GM12892 (cell line): ENCODE measurements around the gene DCANP1.

Experiments used
- DNase-seq: peaks from one replicate; pipeline ENCODE4 v3.0.0; 2011; ENCODE audit not compliant: insufficient read length
- FAIRE-seq: peaks from 2 replicates; lab custom pipeline; 2011; peaks lifted over from hg19 to GRCh38; lab: Jason Lieb, UNC
- POLR2A ChIP-seq: IDR thresholded peaks from 2 replicates; pipeline ENCODE4 v1.6.1; 2011; ENCODE audit warnings: low read depth, low read length, control low read depth
- POLR2AphosphoS5 ChIP-seq: IDR thresholded peaks from 2 replicates; pipeline ENCODE4 v1.6.1; 2011; ENCODE audit warnings: low read depth, low read length, control low read depth
- TAF1 ChIP-seq: IDR thresholded peaks from 2 replicates; pipeline ENCODE4 v1.6.1; 2011; ENCODE audit warnings: low read depth, mild to moderate bottlenecking, control low read depth, low read length, borderline replicate concordance

Gene DCANP1

DNA sequence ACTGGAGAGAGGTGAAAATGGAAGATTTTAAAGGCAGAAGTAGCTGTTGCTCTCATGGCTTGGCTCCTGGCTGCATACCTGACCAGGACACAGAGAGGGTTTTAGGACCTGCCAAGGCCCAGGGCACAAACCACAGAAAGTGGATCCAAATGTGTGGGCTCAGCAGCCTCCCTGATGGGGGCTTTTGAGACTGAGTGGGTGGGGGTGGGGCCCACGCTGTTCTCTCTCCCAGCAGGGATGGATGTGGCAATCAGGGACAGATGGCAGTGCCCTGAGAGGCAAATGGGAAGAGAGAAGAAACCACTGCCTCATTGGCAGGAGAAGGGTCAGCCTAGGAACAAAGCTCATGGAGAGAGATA is 39.9 kb upstream of the DCANP1 start:
- FAIRE-seq = no peak
- TF ChIP-seq POLR2AphosphoS5 (no peak), POLR2A (no peak), TAF1 (no peak)

DNA sequence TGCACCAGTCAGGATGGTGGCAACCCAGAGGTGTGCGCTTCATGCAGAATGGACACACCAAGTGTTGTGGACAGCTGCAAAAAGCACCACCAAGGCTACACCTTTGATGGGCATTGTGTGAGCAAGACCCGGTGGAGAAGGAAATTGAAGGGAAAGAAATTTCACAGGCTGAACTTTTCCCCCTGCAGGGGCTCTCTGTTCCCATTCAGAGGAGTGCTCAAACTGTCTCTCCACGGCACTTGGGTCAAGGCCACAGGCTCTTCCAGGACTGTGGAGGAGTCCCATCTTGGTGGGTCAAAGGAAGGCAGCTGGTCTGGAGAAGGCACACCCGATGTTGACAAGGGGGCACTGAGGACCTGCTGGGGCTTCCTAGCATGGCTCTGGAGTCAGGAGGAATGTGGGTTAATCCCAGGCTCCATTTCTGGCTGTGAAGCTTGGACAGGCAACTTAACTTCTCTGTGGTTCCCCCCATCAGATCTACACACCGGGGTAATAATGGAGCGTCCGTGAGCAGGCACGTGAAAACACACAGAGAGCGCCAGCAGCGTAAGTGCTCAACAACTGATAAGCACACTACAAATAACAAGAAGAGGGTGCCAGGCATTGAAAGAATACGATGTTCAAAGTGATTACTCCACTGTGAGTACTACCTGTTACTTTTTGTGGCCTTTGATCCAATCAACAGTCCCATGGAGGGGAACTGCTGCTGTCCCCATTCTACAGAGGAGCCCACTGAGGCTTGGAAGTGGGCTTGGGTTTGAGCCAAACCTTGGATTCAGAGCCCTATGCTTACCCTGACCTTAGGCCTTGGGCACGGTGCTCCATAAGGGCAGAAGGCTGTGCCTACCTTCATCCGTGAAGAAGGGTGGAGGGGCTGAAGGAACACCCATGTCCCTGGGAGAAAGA is 39.2 kb upstream of the DCANP1 start:
- TF ChIP-seq TAF1 = no peak
- no peak for TF ChIP-seq POLR2AphosphoS5
- no peak for TF ChIP-seq POLR2A
- DNase-seq (no peak), FAIRE-seq (no peak)

More for the DNA sequence above, 39.9 kb upstream of the DCANP1 start:
- DNase-seq = no peak

DNA sequence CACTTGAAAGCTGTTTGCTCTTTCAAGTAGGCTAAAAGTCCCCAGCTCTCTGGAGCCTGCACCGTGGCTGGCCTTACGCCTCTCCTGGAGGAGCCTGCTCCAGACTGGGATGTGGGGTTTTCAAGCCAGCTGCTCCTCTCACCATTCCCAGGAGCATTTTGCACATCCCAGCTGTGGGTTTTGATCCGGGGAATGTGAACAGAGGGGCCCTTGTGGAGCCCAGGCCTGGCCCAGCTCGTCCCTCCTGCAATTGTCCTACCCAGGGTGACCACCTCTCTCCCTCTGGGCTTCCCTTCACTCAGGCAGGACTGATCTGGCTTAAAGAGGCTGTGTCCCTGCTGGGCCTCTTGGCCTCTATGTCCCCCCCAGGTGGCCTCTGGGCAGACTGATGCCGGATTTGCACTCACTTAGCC is 37.5 kb upstream of the DCANP1 start:
- no peak for FAIRE-seq
- no peak for DNase-seq
- TF ChIP-seq POLR2A (no peak), TAF1 (no peak), POLR2AphosphoS5 (no peak)

DNA sequence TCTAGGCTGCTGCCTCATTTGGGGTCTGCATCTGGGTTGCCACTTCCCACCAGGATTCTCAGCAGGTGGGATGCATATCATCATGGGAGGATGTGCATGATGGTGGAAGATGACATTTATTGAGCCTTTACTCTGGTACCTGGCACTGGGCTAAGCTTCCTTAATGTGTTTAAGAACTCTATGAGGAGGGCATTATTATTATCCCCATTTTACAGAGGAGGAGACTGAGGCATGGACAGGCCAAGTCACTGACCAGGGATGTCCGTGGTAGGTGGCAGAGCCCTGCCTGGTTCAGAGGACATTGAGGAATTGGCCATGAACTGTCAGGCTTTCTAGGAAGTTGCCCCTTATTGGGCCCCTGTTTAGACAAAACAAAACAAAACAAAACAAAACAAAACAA is 36.1 kb upstream of the DCANP1 start:
- FAIRE-seq (no peak), DNase-seq (no peak)
- TF ChIP-seq POLR2AphosphoS5 = no peak
- no peak for TF ChIP-seq POLR2A
- no peak for TF ChIP-seq TAF1

DNA sequence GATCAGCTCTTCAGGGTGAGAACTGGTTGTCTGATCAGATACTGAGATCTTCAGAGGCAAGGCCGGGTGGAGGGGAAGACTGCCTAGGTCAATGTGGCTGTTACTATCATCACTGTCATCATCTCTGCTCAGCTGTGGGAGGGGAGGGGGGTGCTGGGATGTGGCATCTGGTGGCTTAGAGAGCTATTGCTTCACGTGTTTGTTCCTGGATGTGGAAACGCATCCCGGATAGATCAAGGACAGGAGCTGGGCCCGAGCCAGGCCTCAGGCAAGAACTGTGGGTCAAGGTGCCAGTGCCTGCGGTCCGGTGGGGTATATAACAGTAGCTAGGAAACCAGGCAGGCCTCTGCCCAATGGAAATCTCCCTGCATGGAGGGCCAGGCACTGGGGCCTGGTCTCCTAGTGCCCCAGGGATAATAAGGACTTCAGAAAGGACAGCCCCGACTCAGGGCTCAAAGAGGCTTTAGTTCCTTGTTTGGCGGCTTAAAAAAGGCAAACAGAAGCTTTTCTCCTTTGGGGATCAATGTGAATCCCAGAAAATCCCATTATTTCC is 35.3 kb upstream of the DCANP1 start:
- no peak for DNase-seq
- FAIRE-seq = no peak
- TF ChIP-seq TAF1 = no peak
- TF ChIP-seq POLR2A = no peak
- TF ChIP-seq POLR2AphosphoS5 = no peak

DNA sequence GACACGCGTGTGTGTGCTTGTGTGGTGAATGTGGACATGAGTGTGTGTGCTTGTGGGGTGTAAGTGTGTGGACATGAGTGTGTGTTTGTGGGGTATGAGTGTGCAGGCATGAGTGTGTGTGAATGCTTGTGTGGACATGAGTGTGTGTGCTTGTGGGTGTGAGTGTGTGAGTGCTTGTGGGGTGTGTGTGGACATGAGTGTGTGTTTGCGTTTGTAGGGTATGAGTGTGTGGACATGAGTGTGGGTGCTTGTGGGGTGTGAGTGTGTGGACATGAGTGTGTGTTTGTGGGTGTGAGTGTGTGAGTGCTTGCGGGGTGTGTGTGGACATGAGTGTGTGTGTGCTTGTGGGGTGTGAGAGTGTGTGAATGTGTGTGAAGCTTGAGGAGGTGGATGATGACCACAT is 34.8 kb upstream of the DCANP1 start:
- no peak for FAIRE-seq
- TF ChIP-seq POLR2A (no peak), POLR2AphosphoS5 (no peak), TAF1 (no peak)
- no peak for DNase-seq

DNA sequence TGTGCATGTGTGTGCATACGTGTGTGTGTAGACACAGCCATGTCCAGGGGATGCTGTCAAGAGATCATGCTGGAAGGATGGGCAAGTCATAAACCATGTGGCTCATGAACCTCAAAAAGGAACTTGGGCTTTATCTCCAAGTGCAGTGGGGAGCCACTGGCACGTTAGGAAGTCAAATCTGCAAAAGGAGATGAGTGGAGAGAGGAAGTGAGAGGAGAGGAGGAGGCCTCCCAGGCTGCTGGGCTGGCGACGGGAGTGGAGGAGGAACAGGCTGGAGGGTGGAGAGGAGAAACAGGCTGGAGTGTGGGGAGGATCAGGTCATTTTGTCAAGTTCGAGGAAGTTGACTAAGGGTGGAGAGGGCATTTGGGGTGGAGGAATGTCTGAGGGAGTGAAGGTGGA is 34.2 kb upstream of the DCANP1 start:
- DNase-seq = no peak
- TF ChIP-seq TAF1 = no peak
- no peak for TF ChIP-seq POLR2A
- TF ChIP-seq POLR2AphosphoS5 = no peak
- no peak for FAIRE-seq

DNA sequence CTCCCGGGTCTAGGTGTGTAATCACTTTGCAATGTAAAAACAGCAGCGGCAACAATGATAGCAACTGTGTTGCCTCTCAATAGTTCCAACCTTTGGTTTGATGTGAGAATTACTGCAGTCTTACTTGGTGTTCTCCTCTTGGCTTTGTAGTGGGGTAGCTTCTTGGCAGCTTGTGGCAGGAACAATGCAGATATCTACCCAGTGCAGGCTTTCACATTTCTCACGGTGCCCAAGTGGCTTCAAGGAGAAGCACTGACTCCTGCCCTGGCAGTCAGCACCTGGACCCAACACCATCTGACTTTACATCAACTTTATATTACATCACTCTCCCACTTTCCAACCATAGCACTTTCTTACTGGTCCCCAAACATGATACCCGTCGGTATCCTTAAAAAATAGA is 33.4 kb upstream of the DCANP1 start:
- DNase-seq = no peak
- TF ChIP-seq POLR2A (no peak), POLR2AphosphoS5 (no peak), TAF1 (no peak)
- FAIRE-seq = no peak

DNA sequence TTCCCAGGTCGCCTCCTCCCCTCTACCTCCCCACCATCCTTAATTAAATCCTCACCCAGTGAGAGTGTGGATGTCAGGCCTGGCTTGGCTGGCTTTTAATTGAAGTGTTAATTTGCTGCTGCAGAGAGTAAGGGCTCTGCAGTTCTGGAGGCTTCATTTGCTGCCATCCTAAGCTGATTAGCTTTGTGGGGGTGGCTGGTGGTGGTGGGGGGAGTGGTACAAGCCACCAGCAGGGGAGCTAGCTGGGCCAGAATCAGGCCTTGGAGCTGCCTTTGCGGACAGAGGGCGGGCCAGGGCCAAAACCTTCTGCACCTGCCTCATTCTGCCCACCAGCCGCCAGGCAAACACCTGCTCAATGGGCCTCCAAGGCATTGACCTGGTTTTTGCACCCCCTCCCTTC is 31.8 kb upstream of the DCANP1 start:
- FAIRE-seq = no peak
- no peak for DNase-seq
- TF ChIP-seq POLR2A (no peak), POLR2AphosphoS5 (no peak), TAF1 (no peak)

DNA sequence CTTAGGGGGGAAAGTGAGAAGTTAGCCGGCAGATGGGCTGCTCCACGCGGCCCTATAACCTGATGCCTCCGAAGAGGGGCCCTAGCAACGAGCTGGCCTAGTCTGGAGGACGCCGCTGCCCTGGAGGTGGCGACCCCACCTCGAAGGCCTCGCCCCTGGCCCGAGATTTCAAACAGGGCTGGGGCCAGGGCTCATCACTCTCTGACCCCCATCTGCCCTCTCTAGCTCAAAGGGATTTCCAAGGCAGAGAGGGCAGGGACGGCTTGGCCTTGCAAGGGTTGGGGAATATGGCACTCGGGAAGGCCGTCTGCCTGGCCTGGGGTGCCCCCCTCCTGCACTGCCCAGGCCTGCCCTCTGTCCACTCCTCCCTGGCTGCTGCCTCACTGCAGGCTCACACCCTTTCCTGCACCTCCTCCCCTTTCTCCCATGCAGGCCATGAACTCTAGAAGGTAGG is 30.5 kb upstream of the DCANP1 start:
- no peak for FAIRE-seq

DNA sequence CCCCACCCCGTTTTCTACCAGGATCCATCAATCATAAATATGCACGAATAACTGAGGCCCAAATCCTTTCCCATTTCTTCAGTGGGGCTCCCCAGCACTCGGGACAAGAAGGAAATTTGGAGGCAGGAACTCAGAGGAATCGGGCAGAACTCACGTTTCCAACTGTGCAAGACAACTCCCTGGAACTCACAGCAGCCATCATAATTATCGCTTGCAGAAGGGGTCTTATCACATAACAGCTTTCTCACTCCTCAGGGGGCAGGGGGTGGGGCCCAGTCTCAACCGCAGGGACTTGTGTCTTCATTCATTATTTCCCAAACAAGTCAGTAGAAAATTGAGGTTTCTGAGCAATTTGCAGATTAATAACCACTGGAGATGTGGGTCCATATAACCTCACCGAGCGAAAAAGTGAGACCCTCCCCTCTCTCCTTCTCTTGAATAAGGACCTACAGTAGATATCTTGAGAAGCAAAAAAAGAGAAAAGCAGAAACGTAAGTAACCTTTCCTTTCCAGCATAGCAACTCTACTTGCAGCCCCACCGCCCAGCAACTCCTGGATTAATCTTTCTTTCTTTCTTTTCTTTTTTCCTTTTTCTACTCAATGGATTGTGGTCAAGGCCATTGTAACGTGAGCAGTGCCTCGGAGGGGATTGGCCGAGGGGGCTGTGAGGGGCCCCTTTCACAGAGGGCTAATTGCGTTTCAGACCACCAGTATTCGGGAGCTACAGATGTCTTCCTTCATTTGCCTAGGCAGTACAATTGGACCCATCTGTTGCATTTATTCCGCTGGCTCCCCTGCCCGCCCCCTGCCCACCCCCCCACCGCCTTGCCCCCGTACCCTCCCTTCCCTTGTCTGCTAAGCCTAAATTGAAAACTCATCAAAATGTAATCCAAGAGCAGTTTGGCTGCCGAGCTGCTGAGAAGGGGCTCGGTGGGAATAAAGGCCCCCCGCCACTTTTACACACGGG is 29.8 kb upstream of the DCANP1 start:
- TF ChIP-seq POLR2AphosphoS5 (no peak), POLR2A (no peak), TAF1 (no peak)
- FAIRE-seq = no peak
- DNase-seq = no peak

More for the DNA sequence above, 30.5 kb upstream of the DCANP1 start:
- TF ChIP-seq POLR2A = no peak
- TF ChIP-seq POLR2AphosphoS5 = no peak
- TF ChIP-seq TAF1 = no peak
- DNase-seq = no peak
